ENCODE data around the gene KLF1.
A peak's percentile ranks its signal among the peaks of the same experiment; 100 is the strongest.
"Not testable (repeated sequence)": the region's sequence is repeated elsewhere in the genome, so short reads cannot be mapped to it uniquely, and the experiment has no call there.

The KLF1 gene

DNA sequence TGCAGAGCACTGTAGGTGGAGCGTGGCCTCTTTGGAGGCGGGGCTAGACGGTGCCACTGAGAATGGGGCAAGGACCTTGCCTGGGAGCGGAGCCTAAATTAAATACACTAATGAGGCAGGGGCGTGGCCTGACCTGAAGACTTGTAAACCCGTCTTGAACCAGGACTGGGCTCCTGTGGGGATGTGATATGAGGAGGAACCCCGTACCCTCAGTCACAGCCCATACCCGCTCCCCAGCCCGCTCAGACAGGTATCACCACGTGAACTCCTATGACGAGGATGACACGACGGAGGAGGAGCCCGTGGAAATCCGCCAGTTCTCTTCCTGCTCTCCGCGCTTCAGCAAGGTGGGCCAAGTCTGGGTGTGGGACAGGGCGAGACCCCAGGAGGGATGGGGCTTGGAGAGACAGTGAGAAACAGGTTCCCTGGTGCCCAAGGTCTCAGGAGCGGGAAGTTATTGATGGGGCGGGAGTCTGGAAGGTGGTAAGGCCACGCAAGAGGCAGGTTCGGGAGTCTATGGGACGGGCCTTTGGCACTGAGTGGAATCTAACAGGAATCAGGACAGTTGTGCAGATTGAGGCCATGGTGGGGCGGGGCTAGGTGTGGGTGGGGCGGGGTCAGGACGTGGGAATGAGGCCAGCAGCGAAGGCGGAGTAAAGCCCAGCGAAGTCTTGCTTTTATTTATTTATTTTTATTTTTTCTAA lies 20.4 kb downstream of the KLF1 start:
- DNase-seq = no peak

DNA sequence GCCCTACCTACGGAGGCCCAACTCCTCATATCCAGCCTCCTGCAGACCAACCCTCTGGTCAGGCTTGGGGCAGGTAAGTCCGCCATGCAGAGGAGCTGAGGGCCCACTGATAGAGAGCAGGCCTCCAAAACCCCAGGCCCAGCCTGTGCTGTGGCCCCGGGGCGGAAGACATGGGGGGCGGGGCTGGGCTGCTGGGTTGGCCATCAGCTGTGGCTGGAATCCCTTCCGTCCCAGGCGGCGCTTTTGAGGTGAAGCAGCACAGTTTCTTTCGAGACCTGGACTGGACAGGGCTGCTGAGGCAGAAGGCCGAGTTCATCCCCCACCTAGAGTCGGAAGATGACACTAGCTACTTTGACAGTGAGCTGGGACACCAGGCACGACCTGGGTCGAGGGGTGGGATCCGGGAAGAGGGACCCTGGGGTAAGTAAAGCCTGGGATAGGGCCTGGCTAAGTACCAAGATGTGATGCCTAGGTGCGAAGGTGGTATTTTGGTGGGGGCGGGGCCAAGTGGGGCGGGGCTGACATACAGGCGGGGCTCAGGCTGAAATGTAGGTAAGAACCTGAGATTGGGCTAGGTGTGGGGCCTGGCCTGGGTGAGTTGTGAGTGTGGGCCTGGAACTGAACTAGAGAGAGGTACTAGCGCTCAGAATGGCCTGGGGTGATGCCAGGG lies 21.1 kb downstream of the KLF1 start:
- no peak for DNase-seq

DNA sequence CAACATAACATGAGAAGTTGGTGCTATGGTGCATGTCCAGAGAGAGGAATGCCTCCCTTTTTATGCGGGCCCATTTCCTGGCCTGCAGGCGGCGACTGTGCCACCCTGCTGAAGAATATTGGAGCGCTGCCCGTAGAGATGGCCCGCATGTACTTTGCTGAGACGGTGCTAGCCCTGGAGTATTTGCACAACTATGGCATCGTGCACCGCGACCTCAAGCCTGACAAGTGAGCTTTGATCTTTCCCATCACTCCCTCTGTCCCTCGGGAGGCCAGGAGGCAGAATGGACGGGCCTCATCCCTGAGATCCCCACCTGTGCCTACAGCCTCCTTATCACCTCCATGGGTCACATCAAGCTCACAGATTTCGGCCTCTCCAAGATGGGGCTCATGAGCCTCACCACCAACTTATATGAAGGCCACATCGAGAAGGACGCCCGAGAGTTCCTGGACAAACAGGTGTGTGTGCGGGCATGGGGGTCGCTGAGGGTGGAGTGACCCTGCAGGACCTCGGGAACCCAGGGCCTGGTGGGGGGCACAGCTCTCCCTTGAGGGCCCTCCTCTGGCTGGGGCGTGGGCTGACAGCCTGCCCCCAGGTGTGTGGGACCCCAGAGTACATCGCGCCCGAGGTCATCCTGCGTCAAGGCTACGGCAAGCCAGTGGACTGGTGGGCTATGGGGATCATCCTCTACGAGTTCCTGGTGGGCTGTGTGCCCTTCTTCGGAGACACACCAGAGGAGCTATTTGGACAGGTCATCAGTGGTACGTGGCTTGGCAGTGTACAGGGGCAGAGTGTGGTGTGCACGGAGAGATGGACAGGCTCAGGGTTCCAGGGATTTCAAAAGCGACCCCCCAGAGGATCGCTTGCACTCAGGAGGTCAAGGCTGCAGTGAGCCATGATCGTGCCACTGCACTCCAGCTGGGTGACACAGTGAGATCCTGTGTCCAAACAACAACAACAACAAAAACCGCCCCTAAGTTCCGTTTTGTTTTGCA lies 22.0 kb downstream of the KLF1 start:
- DNase-seq = no peak

DNA sequence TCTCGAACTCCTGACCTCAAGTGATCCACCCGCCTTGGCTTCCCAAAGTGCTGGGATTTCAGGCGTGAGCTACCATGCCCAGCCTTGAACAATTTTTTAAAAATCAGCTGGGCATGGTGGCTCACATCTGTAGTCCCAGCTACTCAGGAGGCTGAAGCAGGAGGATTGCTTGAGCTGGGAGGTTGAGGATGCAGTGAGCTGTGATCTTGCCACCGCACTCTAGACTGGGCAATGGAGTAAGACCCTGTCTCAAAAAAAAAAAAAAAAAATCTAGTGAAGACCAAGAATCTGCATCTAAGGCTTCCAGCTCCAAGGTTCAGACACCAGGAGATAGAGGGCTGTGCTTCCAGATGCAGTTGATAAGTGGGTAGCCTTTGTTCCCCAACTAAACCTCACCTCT lies 22.9 kb downstream of the KLF1 start:
- DNase-seq = no peak

DNA sequence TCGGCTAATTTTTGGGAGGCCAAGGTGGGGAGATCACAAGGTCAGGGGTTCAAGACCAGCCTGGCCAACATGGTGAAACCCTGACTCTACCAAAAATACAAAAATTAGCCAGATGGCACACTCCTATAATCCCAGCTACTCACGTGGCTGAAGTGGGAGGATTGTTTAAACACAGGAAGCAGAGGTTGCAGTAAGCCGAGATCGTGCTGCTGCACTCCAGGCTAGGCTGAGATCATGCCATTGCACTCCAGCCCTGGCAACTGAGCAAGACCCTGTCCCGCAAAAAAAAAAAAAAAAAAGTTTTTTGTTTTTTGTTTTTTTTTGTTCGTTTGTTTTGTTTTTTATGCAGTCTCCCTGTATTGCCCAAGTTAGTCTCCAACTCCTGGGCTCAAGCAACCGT lies 27.5 kb downstream of the KLF1 start:
- no peak for DNase-seq

DNA sequence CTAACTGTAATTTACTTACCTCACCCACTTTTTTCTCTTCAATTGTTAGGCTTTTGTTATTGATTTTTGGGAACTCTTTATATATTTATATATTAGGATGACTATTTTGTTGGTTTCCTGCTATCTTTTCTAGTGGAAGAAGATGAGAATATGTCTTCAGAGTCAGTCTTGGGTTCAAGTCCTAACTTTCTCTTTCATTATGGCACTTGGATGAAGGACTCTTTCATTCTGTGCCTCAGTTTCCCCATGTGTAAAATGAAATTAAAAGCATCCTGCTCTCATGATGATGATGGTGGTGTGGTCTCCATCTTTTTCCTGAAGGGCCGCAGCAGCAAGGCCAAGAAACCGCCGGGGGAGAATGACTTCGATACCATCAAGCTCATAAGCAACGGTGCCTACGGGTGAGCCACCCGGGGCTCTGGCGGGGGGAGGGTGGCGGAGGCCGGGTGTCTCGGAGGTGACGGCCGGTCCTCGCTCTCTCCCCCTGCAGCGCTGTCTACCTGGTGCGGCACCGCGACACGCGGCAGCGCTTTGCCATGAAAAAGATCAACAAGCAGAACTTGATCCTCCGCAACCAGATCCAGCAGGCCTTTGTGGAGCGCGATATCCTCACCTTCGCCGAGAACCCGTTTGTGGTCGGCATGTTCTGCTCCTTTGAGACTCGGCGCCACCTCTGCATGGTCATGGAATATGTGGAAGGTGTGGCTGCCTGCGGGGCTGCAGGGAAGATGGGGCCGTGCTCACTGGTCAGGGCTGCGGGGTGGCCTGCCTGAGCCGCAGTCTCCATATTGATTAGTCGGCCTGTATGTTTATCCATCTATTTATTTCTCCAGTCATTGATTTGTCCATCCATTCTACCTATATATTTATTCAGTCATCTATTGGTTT lies 28.7 kb downstream of the KLF1 start:
- no peak for DNase-seq

DNA sequence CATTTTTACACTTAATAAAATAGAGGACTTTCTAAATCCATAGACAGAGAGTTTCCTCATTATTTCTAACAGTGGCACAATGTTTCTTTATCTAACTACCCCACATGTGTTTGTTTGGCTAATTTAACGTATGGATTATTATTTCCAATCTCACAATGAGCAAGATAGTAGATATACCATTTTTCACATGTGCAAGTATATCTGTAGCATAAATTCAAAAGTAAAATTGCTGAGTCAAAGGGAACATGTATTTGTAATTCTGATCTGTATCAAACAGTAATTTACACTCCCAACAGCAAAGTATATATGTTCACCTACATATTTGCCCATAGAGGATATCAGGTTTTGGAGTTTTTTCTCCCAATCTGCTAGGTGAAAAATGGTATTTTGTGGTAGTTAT lies 30.3 kb downstream of the KLF1 start:
- no peak for DNase-seq

DNA sequence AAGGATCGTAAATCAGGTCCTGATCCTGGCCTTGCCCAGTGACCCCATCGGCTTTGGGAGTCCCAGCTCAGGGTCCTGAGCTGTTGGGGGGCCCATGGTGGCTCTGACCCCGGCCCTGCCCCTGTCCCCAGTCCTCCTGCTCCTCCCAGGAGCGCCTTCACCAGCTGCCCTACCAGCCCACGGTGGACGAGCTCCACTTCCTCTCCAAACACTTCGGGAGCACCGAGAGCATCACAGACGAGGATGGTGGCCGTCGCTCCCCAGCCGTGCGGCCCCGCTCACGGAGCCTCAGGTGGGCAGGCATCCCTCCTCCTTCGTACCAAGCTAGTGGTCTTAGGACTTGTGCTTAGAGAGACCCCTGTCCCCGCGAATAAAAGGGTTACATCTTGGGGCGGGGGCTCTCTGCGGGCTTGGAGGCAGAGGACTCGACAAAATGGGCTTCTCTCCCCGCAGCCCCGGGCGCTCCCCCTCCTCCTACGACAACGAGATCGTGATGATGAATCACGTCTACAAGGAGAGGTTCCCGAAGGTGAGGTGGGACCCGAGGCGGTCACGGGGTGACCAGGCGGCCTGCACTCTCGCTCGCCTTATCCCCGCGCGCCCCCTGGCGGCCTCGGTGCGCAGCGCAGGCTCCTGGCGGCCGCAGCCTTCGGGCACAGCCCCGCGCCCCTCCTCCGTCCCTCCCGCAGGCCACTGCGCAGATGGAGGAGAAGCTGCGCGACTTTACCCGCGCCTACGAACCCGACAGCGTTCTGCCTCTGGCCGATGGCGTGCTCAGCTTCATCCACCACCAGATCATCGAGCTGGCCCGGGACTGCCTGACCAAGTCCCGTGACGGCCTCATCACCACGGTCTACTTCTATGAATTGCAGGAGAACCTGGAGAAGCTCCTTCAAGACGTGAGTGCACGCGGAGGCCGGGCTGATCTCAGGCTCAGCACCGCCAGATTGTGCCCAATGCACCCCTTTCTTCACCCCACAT lies 39.6 kb downstream of the KLF1 start:
- peak; percentile 79 for DNase-seq

DNA sequence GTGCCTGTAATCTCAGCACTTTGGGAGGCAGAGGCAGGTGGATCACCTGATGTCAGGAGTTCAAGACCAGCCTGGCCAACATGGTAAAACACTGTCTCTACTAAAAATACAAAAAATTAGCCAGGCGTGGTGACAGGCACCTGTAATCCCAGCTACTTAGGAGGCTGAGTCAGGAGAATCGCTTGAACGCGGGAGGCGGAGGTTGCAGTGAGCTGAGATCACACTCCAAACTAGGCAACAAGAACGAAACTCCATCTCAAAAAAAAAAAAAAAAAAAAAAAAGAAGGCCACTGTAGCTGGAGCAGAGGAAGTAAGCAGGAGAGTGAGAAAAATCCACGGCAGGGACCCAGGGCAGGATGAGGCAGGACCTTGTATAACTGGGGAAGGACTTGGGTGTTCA lies 40.4 kb downstream of the KLF1 start:
- DNase-seq = not testable (repeated sequence)

DNA sequence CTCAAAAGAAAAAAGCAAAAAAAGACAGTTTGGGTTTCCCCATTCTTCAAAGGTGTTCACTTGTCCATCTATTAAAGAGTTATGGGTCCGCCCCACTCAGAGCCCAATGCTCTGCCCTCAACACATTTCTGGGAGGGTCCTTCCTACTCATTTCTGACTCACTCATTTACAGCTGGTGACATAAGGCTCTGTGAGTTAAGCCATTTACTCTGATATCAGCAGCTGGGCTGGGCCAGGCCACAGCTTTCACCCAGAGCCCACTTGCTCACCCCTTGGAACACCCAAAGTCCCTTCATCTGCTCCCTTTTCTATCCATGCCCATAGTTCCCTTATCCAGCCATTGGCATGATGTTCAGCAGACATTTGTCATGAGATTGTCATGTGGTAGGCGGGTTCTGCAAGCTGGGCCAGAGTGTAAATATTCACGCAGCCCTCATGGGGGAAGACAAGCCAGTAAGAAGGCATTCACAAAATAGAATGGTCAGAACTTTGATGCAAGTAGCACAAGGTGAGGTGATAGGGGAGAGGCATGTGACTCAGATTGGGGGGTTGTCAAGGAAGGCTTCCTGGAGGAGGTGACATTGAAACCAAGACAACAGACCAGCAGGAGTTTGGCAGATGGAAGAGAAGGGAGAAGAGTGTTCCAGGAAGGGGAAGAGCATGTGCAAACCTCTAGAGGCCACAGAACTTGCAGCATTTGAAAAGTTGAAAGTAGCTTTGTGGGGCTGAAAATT lies 42.8 kb downstream of the KLF1 start:
- no peak for DNase-seq

DNA sequence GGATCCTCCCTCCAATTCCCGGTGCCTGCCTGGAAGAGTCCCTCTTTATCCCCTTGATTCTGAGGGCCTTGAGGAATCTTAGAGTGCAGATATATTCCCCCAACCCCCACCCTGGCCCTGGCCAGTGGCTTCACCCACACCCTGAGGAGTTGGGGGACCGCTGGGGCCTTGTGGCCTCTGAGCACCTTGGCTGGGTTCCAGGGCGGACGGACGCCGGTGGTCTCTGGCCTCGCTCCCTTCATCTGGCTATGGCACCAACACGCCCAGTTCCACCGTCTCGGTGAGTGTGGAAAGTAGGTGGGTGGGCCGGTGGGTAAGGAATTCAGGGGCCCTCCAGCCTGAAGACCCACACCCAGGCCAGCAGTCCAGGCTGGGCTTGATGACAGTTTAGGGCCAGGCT lies 43.7 kb downstream of the KLF1 start:
- no peak for DNase-seq

DNA sequence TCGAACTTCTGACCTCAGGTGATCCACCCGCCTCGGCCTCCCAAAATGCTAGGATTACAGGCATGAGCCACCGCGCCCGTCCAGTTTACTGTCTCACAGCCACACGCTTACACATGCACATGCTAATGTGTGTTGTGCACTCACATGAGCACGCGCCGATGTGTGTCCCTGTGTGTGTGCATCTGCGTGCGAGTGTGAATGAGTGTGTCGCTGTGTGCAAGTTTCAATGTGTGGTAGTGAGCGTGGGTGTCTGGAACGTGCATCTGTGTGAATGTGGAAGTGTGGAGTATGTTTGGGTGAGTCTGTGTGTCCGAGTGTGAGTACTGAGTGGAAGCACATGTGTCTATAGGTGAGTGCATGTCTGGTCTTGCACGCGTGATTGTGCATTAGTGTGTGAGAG lies 44.5 kb downstream of the KLF1 start:
- no peak for DNase-seq

DNA sequence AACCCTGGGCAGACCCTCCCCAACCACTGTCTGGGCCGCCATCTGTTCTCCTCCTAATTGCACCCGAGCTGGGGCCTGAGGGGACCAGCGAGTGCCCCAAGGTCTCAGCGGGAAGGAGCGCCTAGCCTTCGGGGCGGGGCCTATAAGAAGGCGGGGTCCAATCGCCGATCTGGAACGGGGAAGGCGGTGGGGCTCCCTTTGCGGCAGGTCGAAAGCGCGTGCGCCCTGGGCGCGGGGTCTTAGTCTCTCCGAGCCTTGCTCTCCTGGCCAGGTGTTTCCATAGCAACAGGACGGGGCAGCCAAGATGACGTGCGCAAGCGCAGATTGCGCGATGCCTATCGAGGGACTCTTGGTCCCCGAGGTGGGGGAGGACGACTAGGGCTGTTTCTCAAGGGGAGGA lies 45.9 kb downstream of the KLF1 start:
- no peak for DNase-seq

DNA sequence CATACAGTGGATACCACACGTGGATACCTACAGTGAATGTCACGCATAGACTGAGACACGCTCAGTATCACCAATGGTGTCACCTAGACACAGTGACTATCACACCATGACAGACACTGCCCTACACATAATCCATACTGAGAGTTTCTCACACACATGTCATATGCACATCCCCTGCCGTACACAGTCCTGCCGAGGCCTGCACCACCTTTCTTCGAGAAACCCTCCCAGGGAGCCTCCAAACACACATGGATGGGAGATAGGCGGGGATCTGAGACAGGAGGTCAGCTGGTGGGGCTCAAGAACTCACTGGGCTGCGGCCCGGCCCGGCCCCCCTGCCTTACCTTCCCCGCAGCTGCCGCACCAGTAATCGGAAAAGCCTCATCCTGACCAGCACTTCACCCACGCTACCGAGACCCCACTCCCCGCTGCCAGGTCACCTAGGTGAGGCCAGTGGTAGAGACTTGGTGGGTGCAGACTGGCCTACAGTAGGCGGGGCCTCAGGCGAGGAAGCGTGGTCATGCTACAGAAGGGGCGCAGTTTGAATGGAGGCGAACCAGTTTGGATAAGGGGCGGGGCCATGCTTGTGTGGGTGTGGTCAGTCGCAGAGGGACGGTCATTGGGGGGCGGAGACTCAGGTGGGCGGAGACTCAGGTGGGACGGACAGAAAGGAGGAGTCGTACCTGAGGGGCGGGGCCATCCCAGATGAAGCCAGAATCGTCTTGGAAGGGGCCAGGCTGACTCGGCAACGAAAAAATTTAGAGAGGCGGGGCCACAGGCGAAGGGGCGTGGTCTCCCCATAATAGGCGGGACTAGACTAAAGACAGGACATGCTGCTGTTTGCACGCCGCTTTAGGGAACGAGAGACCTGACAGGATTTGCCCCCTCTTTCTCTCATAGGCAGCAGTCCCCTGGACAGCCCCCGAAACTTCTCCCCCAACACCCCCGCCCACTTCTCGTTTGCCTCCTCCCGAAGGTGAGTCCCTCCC lies 46.6 kb downstream of the KLF1 start:
- DNase-seq = no peak

DNA sequence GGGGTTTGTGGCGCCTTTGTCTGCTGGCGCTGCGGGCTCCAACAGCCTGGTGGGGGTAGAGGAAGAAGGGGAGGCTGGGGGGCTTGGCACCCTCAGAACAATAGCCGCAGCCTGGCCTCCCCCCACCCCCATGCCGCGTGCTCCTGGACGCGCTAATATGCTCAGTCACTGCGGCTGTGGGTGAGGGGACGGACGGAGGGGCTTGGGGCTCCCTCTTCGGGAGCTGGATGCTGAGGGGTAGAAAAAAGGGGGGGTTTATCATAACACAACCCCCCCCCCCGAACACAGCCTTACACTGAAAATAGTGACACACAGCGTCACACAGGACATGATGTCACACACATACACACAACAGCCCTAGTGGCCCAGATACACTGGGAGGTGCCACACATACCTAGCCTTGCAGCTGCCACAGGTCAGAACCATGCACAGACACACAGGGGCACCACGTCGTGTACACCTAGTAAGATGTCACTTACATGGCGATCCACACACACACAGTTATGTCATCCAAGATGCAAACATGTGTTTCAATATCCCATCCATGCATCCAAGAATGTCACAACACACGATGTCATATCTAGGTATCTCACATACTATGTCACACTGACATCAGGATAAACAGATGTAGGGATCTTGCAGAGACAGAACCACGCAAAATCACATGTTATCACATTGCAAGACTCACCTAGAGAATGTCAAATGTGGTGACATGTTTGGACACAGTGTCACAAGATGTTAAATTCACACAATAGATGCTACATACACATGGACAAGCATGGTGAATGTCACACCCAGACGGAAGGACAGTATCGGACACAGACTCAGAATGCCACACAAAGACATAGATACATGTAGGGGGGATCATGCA lies 47.9 kb downstream of the KLF1 start:
- no peak for DNase-seq

DNA sequence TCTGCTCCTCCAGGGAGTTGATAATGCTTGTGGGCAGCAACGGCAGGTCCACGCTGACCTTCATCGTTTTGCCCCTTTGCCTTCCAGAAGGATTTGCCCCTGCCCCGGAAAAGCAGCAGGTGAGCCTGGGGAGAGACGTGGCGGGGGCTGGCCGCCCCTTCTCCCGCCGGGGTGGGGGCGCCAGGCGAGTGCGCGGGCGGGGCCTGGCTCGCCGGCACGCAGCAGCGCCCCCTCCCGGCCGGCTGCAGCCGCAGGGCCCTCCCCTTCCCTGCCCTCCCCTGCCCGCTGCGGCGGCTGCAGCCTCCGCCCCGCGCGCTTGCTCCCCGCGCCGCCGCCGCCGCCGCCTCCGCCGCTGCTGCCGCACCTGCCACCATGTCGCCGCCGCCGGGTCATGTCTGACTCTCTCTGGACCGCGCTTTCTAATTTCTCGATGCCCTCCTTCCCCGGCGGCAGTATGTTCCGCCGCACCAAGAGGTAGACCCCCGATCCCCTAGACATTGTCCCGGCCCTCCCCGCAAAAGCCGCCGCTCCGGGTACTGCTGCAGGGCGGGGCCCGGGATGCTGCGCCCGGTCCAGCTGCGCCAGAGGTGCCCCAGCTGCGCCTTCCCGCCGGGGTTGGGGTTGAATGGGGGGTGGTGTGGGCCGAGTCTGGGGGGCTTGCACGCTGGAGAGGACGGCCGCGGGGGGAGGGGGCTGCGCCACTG lies 48.7 kb downstream of the KLF1 start, which contains the start of gene MAST1:
Gene MAST1 (plus strand): TSS at position 334 of the 704 bp plus-strand sequence. CDS start 58 bp downstream, at position 392.
- DNase-seq = peak; percentile 76

DNA sequence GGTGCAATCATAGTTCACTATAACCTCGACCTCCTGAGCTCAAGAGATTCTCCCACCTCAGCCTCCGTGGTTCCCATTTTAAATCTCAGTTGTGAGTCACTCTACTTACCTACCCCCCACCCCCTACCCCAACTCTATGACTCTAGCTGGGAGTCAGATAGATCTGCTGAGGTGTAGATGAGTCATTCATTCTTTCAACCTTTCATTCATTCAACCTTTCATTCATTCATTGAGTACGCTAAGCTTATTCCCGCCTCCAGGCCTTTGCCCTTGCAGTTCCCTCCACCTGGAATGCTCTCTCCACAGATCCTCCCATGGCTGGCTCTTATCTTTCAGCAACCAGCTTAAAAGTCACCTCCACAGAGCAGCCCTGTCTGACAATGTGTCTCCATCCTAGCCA lies 49.8 kb downstream of the KLF1 start:
- DNase-seq = no peak

DNA sequence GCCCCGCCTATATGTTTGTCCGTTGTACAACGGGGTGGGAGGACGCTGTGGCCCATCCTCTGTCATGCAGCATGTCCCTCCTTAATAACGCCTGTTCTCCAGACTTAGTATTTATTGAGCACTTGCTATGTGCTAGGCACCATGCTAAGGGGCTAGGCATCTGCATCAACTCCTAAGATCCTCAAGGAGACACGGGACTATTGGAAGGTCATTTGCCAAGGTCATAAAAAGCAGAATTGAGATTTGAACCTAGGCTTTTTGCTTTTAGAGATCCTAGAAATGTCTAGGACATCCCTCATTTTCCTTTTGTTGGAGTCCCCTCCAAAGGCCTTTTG lies 50.5 kb downstream of the KLF1 start:
- no peak for DNase-seq
